K562 (cell line): Measurements from ENCODE around the gene MALAT1. TPM values are rescaled to one million over a fixed set of nuclear protein-coding genes. Genes with fewer than 3 reads are reported as not detected.

Experiments used
- BRF1 ChIP-seq: IDR thresholded peaks from 3 replicates; pipeline ENCODE4 v1.6.1; 2011; ENCODE audit warnings: borderline replicate concordance, mild to moderate bottlenecking; ENCODE audit not compliant: insufficient read length; ENCODE audit errors: extremely low read depth
- EP300 ChIP-seq: IDR thresholded peaks from 2 replicates; pipeline ENCODE4 v1.6.1; 2012; ENCODE audit warnings: low read length, improper control_type of control experiment
- GABPB2 ChIP-seq: fragments of 250-450 bp; sonication (Bioruptor Pico); conservative IDR thresholded peaks from 2 replicates; pipeline ENCODE4 v1.5.1; 2021; ENCODE audit warnings: mild to moderate bottlenecking
- KAT2B ChIP-seq: IDR thresholded peaks from one replicate; pipeline ENCODE4 v1.6.1; 2012; ENCODE audit warnings: low read depth, mild to moderate bottlenecking, control low read depth, inconsistent platforms, low read length, moderate library complexity
- NBN ChIP-seq: fragments of 450-650 bp; IDR thresholded peaks from 2 replicates; pipeline ENCODE4 v1.6.1; 2016; ENCODE audit warnings: low read depth, mild to moderate bottlenecking
- SAFB ChIP-seq: fragments of 200-400 bp; formaldehyde crosslinking; IDR thresholded peaks from 2 replicates; pipeline ENCODE4 v1.6.1; 2017; ENCODE audit warnings: low read depth, low read length, borderline replicate concordance
- SFPQ ChIP-seq: fragments of 200-400 bp; formaldehyde crosslinking; IDR thresholded peaks from 2 replicates; pipeline ENCODE4 v1.6.1; 2017; ENCODE audit warnings: mild to moderate bottlenecking, low read depth, low read length, moderate library complexity
- SMC3 ChIP-seq: conservative IDR thresholded peaks from 2 replicates; pipeline ENCODE4 v1.6.1; 2011; ENCODE audit warnings: low read depth, low read length, improper control_type of control experiment; ENCODE audit not compliant: insufficient read depth
- SRSF1 ChIP-seq: fragments of 200-400 bp; formaldehyde crosslinking; IDR thresholded peaks from 2 replicates; pipeline ENCODE4 v1.6.1; 2017; ENCODE audit warnings: mild to moderate bottlenecking, low read depth, low read length, moderate library complexity
- SRSF7 ChIP-seq: fragments of 200-400 bp; formaldehyde crosslinking; optimal IDR thresholded peaks from 2 replicates; pipeline ENCODE3; 2017; ENCODE audit warnings: mild to moderate bottlenecking, low read depth, low read length
- YBX1 ChIP-seq: fragments of 450-650 bp; IDR thresholded peaks from 2 replicates; pipeline ENCODE4 v1.7.1; 2016; ENCODE audit warnings: mild to moderate bottlenecking
- ZBTB40 ChIP-seq, 2 experiments: fragments of 450-650 bp in 1 of 2; sonication (generic) in 1 of 2; formaldehyde crosslinking in 1 of 2; IDR thresholded peaks; 2 replicates each; pipeline versions ENCODE4 v1.7.1 to v1.9.0; 2016 to 2022; ENCODE audit warnings: inconsistent platforms in 1 of 2, mild to moderate bottlenecking in 1 of 2, missing genetic modification reagents in 1 of 2
- ZNF239 ChIP-seq: fragments of 250-450 bp; sonication (Bioruptor Pico); IDR thresholded peaks from 2 replicates; pipeline ENCODE4 v1.4.0; 2020; ENCODE audit warnings: mild to moderate bottlenecking
- ZNF274 ChIP-seq: IDR thresholded peaks from 2 replicates; pipeline ENCODE4 v1.6.1; 2011; ENCODE audit warnings: low read depth, mild to moderate bottlenecking, low read length, moderate library complexity, borderline replicate concordance
- ZNF3 ChIP-seq: fragments of 250-450 bp; sonication (Bioruptor Pico); IDR thresholded peaks from 2 replicates; pipeline ENCODE4 v1.5.0; 2021; ENCODE audit warnings: mild to moderate bottlenecking, moderate library complexity
- ZSCAN32 ChIP-seq: fragments of 450-650 bp; formaldehyde crosslinking; IDR thresholded peaks from 2 replicates; pipeline ENCODE4 v1.4.0; 2020; ENCODE audit warnings: mild to moderate bottlenecking, moderate library complexity
- polyA plus RNA-seq, 8 experiments: library from polyadenylated mRNA; depleted of rRNA in 4 of 8; stranded (reverse) in 5 of 8; unstranded in 3 of 8; fragments of >200 nt; fragmentation: Nextera tagmentation in 2 of 8; fragmentation: Illumina TruSeq in 1 of 8; extraction: Ambion mirVana in 2 of 8; extraction: Trizol in 1 of 8; gene quantifications; 2 replicates each; pipeline versions ENCODE4 v1.2.1 to v1.2.3, GENCODE V29; 2011 to 2014; ENCODE audit warnings: inconsistent platforms in 1 of 8, missing spikeins in 1 of 8
- total RNA-seq, 7 experiments: library from RNA; depleted of rRNA in 6 of 7; stranded (reverse); fragments of >200 nt in 6 of 7; fragmentation: Illumina TruSeq in 2 of 7; extraction: Trizol in 2 of 7; gene quantifications; 2 replicates each; pipeline versions ENCODE4 v1.2.1 to v1.2.3, GENCODE V29; 2011 to 2021; ENCODE audit warnings: low replicate concordance in 1 of 7

The MALAT1 gene
- total and polyA plus RNA-seq, 9 of the 15 experiments (the other 6 are each of a cell fraction or from before 2014, with no cell fraction given), result 363 to 8,715 (median 2,351) TPM

DNA sequence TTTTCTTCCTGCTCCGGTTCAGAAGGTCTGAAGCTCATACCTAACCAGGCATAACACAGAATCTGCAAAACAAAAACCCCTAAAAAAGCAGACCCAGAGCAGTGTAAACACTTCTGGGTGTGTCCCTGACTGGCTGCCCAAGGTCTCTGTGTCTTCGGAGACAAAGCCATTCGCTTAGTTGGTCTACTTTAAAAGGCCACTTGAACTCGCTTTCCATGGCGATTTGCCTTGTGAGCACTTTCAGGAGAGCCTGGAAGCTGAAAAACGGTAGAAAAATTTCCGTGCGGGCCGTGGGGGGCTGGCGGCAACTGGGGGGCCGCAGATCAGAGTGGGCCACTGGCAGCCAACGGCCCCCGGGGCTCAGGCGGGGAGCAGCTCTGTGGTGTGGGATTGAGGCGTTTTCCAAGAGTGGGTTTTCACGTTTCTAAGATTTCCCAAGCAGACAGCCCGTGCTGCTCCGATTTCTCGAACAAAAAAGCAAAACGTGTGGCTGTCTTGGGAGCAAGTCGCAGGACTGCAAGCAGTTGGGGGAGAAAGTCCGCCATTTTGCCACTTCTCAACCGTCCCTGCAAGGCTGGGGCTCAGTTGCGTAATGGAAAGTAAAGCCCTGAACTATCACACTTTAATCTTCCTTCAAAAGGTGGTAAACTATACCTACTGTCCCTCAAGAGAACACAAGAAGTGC lies 661 bp upstream of the MALAT1 start (continued):
- no peak for TF ChIP-seq ZBTB40 (IDR thresholded peaks at IDR 0.05)
- no peak for TF ChIP-seq ZBTB40 (CRISPR knock-in tag; IDR thresholded peaks at IDR 0.05)
- no peak for TF ChIP-seq SRSF7
- TF ChIP-seq BRF1, result no peak
- no peak for TF ChIP-seq YBX1
- TF ChIP-seq SRSF1, result no peak
- TF ChIP-seq EP300, result peak; percentile 31; the same call in 1 of the 2 replicates
- TF ChIP-seq SMC3, result no peak
- TF ChIP-seq ZNF3 (CRISPR knock-in tag), result no peak
- no peak for TF ChIP-seq ZSCAN32
- no peak for TF ChIP-seq SFPQ
- TF ChIP-seq SAFB, result no peak
- TF ChIP-seq NBN, result no peak
- TF ChIP-seq KAT2B, result no peak
- no peak for TF ChIP-seq GABPB2 (CRISPR knock-in tag)
- TF ChIP-seq ZNF274, result no peak
- no peak for TF ChIP-seq ZNF239 (CRISPR knock-in tag)
